Natural killer cell (primary cell): ENCODE results near the gene UPK2. TPM values are rescaled to one million over a fixed set of nuclear protein-coding genes. Genes with fewer than 3 reads are reported as not detected.
A peak's percentile ranks its signal among the peaks of the same experiment; 100 is the strongest.

Experiments used
- ATAC-seq, 3 donors: fragments of 150-1000 bp in 2 of 3; fragments of 200-7000 bp in 1 of 3; cut with Tn5 transposase; 1 replicate in 1 of 3; 2 replicates in 2 of 3; pipeline ENCODE4 v1.10.0; 2021; ENCODE audit warnings: mild to moderate bottlenecking in 2 of 3, moderate library complexity in 2 of 3
- DNase-seq, 2 donors: peaks; one replicate each; pipeline versions ENCODE4 v3.0.0 to v3.0.0-alpha.2; 2013 to 2021; ENCODE audit warnings: mixed read lengths in 1 of 2
- H3K27ac ChIP-seq: one replicate; pipeline ENCODE4 v1.5.1; 2013; ENCODE audit warnings: mild to moderate bottlenecking, low read length
- H3K27me3 ChIP-seq: one replicate; pipeline ENCODE4 v1.6.1; 2013; ENCODE audit warnings: low read length; ENCODE audit not compliant: control insufficient read depth, insufficient read depth
- H3K36me3 ChIP-seq: one replicate; pipeline ENCODE4 v1.6.1; 2013; ENCODE audit warnings: low read length; ENCODE audit not compliant: control insufficient read depth, insufficient read depth
- H3K4me1 ChIP-seq: one replicate; pipeline ENCODE4 v1.6.1; 2013; ENCODE audit warnings: low read length; ENCODE audit not compliant: control insufficient read depth, insufficient read depth
- H3K4me3 ChIP-seq: one replicate; pipeline ENCODE4 v1.5.1; 2013; ENCODE audit warnings: low read length
- H3K9me3 ChIP-seq: one replicate; pipeline ENCODE4 v1.6.1; 2013; ENCODE audit warnings: low read length; ENCODE audit not compliant: control insufficient read depth, insufficient read depth
- H3K27ac Mint-ChIP-seq, 2 donors: one replicate each; pipeline ENCODE4 v1.8.0; 2022; ENCODE audit warnings: mild to moderate bottlenecking in 2 of 2, mixed read lengths in 2 of 2, moderate library complexity in 1 of 2
- H3K27me3 Mint-ChIP-seq, 2 donors: one replicate each; pipeline ENCODE4 v1.8.0; 2022; ENCODE audit warnings: low read depth in 2 of 2, mixed read lengths in 2 of 2
- H3K36me3 Mint-ChIP-seq: one replicate; pipeline ENCODE4 v1.8.0; 2022; ENCODE audit warnings: mixed read lengths
- H3K4me1 Mint-ChIP-seq, 2 donors: one replicate each; pipeline ENCODE4 v1.8.0; 2022; ENCODE audit warnings: mixed read lengths in 2 of 2
- H3K4me3 Mint-ChIP-seq: one replicate; pipeline ENCODE4 v1.8.0; 2022; ENCODE audit warnings: mild to moderate bottlenecking, moderate library complexity, mixed read lengths
- H3K9me3 Mint-ChIP-seq, 2 donors: one replicate each; pipeline ENCODE4 v1.8.0; 2022; ENCODE audit warnings: mixed read lengths in 2 of 2
- CTCF ChIP-seq: fragments of 200-600 bp; IDR thresholded peaks from one replicate; pipeline ENCODE4 v1.8.0; 2022; ENCODE audit warnings: antibody characterized with exemption
- WGBS: methylation state at CpG from one replicate; pipeline ENCODE4 v1.1.7; 2013; ENCODE audit warnings: missing lambda C conversion rate; ENCODE audit not compliant: insufficient coverage; 5-methylcytosine and 5-hydroxymethylcytosine counted together
- intact Hi-C: fragments of 100-400 bp; cut with micrococcal nuclease; formaldehyde crosslinking; loops from one replicate; pipeline ENCODE4 v1.14.2; 2022
- total RNA-seq, 4 donors: library from RNA; stranded (reverse); fragments of 120-200 nt in 1 of 4; gene quantifications; one replicate each; pipeline versions ENCODE4 v1.2.3 to v1.2.4, GENCODE V29; 2013 to 2022

The UPK2 gene
- total RNA-seq, 3 donors from 2014 or later (not counting 1 experiment from before 2014, with no cell fraction given): 0.40 to 0.41 TPM; not detected in 1

DNA sequence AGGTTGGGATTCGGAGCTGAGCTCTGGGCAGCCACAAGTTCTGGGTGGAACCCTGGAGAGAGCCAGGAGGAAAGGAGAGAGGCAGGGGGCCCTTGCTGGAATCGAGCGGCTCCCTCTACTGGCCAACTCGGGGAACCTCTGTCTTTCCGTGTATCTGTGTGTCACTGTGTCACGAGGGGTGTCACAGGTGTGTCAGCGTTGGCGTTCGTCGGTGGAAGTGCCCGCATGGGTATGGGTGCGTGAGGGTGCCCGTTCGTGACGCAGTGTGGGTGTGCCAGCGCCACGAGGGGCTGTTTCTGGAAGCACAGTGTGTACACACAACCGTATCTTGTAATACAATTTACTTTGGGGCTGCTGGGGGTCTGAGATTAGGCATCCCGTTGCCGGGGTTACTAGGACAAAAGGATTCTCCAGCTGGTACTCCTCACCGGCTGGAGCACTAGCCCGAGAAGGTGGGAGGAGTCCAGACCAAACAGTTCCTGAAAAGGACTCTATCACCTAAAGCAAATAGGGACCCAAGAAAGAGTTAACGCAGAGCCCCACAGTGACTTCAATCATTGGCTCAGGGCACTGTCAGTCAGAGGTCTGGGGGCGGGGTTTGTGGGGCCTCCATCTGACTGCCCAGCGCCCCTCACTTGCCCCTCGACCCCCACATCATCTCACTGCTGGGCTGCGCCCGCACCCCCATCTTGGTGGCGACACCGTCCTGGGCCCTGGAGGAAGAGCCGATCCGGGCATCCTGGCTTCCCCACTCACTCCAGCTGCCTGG is 27.8 kb upstream of the UPK2 start:
- peaks cover 56% of the 10 kb centered on the region for H3K4me1 ChIP-seq
- Mint-ChIP-seq H3K27me3 (peaks cover 0 to 3% of the 10 kb centered on the region in 2 donors), H3K27ac (peak overlapping the region; percentile 95 to 96), H3K4me1 (peaks cover 47 to 62% of the 10 kb centered on the region in 2 donors), H3K36me3 (no peaks in the 10 kb centered on the region), H3K4me3 (peak overlapping the region; percentile 96), H3K9me3 (no peaks in the 10 kb centered on the region)
- intact Hi-C loops: loop anchor here (1.0 to 5.0 kb wide), 5 partner anchors 14 to 237 kb away; partner anchors contain the start of gene DDX6
- H3K4me3 ChIP-seq: peak overlapping the region; percentile 89
- H3K36me3 ChIP-seq: no peaks in the 10 kb centered on the region
- H3K9me3 ChIP-seq: no peaks in the 10 kb centered on the region
- peak; percentile 89 for TF ChIP-seq CTCF
- ATAC-seq (peak; percentile 57 to 80 (median 65)), DNase-seq (peak; percentile 94 to 99)
- H3K27ac ChIP-seq: peak overlapping the region; percentile 98
- WGBS: 0% methylated on average over 31 of the region's 32 CpGs
- H3K27me3 ChIP-seq: no peaks in the 10 kb centered on the region

DNA sequence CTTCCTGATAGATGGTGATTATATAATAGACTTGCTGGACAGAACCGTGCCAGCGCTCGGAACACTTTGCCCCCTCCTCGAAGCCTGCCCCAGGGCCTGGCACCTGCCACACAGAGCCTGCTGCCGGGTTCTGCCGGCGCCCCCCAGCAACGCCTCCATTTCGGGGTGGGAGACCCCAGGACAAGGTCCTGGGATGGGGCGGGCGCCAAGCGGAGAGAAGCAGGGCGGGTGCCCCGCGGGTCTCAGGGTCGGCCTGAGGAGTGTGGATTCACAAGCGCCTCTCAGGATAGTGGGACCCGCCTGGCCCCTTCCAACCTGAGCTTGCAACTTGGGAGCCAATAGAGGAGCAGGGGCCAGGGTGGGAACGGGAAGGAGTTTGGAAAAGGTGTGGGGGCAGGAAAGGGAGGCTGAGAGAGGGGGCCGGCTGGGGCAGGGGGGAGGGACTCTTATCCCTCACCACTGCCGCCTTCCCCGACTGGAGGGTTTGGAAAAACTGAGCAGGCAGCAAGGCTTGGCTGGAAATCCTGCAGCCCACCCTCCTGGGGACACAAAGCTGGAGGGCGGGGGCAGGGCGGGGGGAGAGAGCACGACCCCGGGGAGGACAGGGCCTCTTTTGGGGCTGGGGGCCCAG is 27.1 kb upstream of the UPK2 start:
- peak; percentile 12 to 33 (median 21) for ATAC-seq
- Histone ChIP-seq H3K4me3 (peak overlapping the region; percentile 89), H3K27ac (peak overlapping the region; percentile 98), H3K36me3 (no peaks in the 10 kb centered on the region), H3K9me3 (no peaks in the 10 kb centered on the region), H3K4me1 (peaks cover 49% of the 10 kb centered on the region), H3K27me3 (no peaks in the 10 kb centered on the region)
- 1% methylated on average over 25 of the region's 26 CpGs for WGBS
- no peaks in the 10 kb centered on the region for H3K36me3 Mint-ChIP-seq
- H3K4me1 Mint-ChIP-seq: peaks cover 40 to 55% of the 10 kb centered on the region in 2 donors
- peaks cover 0 to 3% of the 10 kb centered on the region in 2 donors for H3K27me3 Mint-ChIP-seq
- peak overlapping the region; percentile 95 to 96 for H3K27ac Mint-ChIP-seq
- no peak for DNase-seq
- intact Hi-C loops: loop anchor here (1.0 to 5.0 kb wide), 5 partner anchors 15 to 238 kb away; partner anchors contain the start of gene DDX6
- TF ChIP-seq CTCF: no peak
- H3K4me3 Mint-ChIP-seq: peak overlapping the region; percentile 96
- H3K9me3 Mint-ChIP-seq: no peaks in the 10 kb centered on the region

DNA sequence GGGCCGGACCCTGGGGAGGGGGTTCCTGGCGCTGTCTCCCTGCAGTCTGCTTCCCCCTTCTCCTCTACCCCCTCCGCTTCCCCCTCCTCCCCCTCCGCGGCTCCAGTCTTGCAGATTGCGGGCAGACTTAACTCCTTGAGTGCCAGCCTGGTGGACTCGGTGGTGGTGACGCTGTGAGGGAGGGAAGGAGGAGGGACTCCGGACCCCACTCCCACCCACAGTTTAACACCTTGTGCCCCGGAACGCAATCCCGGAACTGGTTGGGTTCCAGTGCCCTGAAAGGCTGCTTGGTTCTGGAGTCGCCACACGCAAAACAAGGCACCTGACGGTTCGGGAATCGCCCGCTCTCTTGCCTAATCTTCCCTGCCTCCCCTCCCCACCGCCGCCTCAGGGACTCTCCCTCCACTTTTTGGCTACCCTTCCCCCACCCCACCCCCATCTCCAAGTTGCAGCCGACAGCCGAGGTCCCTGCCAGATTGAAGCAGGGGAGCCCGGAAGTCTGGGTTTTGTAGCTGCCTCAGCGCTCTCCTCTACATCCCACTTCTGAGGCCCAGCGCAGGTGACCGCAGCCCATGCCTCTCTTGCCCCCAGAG is 26.5 kb upstream of the UPK2 start:
- Mint-ChIP-seq H3K36me3 (no peaks in the 10 kb centered on the region), H3K27me3 (peaks cover 0 to 3% of the 10 kb centered on the region in 2 donors), H3K4me3 (peak overlapping the region; percentile 96), H3K4me1 (peaks cover 35 to 49% of the 10 kb centered on the region in 2 donors), H3K9me3 (no peaks in the 10 kb centered on the region), H3K27ac (peak overlapping the region; percentile 95 to 96)
- Histone ChIP-seq H3K36me3 (no peaks in the 10 kb centered on the region), H3K27ac (peak overlapping the region; percentile 98), H3K27me3 (no peaks in the 10 kb centered on the region), H3K4me3 (peak overlapping the region; percentile 89), H3K9me3 (no peaks in the 10 kb centered on the region), H3K4me1 (peaks cover 46% of the 10 kb centered on the region)
- intact Hi-C loops: loop anchor here (1.0 to 5.0 kb wide), 5 partner anchors 22 to 239 kb away; partner anchors contain the start of gene DDX6
- ATAC-seq: peak; percentile 2 to 7 (median 7)
- DNase-seq: peak; percentile 64 to 92
- WGBS: 0% methylated on average over 17 of the region's 26 CpGs
- no peak for TF ChIP-seq CTCF
